Astrocyte (in vitro differentiated cells and primary cell): ENCODE measurements around the gene HRC.

Source experiments
- EZH2 ChIP-seq: IDR thresholded peaks from 2 replicates; pipeline ENCODE4 v1.6.1; 2012; ENCODE audit warnings: mild to moderate bottlenecking, low read length, inconsistent platforms; ENCODE audit not compliant: insufficient read depth
- TF ChIP-seq, protein P1 (sequence below): IDR thresholded peaks from 2 replicates; pipeline ENCODE4 v1.5.1; 2011; ENCODE audit warnings: low read depth, mild to moderate bottlenecking, inconsistent platforms, low read length, moderate library complexity; ENCODE audit not compliant: insufficient read depth

- TF ChIP-seq, protein P1, sequence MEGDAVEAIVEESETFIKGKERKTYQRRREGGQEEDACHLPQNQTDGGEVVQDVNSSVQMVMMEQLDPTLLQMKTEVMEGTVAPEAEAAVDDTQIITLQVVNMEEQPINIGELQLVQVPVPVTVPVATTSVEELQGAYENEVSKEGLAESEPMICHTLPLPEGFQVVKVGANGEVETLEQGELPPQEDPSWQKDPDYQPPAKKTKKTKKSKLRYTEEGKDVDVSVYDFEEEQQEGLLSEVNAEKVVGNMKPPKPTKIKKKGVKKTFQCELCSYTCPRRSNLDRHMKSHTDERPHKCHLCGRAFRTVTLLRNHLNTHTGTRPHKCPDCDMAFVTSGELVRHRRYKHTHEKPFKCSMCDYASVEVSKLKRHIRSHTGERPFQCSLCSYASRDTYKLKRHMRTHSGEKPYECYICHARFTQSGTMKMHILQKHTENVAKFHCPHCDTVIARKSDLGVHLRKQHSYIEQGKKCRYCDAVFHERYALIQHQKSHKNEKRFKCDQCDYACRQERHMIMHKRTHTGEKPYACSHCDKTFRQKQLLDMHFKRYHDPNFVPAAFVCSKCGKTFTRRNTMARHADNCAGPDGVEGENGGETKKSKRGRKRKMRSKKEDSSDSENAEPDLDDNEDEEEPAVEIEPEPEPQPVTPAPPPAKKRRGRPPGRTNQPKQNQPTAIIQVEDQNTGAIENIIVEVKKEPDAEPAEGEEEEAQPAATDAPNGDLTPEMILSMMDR, result no peak
- no peak for TF ChIP-seq EZH2
Observed at GRCh38 chr19:49103331-49104085, 51.7 kb downstream of the HRC start.
